C4-2B (cell line): ENCODE results near the gene PAQR6.

Experiments used
- CTCF ChIP-seq: fragments of 450-650 bp; conservative IDR thresholded peaks from 2 replicates; pipeline ENCODE4 v1.5.1; 2017; ENCODE audit warnings: mild to moderate bottlenecking
- ZFX ChIP-seq: fragments of 450-650 bp; IDR thresholded peaks from 2 replicates; pipeline ENCODE4 v1.6.1; 2017

GRCh38 chr1:156236164-156236563, 11.7 kb downstream of the PAQR6 start:
- TF ChIP-seq CTCF (no peak), ZFX (no peak)
